Mesothelial cell of epicardium (in vitro differentiated cells): ENCODE measurements around the gene WNT3. TPM values are rescaled to one million over a fixed set of nuclear protein-coding genes. Genes with fewer than 3 reads are reported as not detected.

Experiments
- DNase-seq, 2 experiments: peaks; one replicate each; pipeline ENCODE4 v3.0.0; 2021; ENCODE audit warnings: low spot score in 2 of 2; ENCODE audit not compliant: unreplicated experiment in 2 of 2
- H3K27ac Mint-ChIP-seq: 2 replicates; pipeline ENCODE4 v1.8.0; 2021; ENCODE audit warnings: mixed read lengths
- H3K27me3 Mint-ChIP-seq: 2 replicates; pipeline ENCODE4 v1.8.0; 2021; ENCODE audit warnings: low read depth, mixed read lengths
- H3K36me3 Mint-ChIP-seq: 2 replicates; pipeline ENCODE4 v1.8.0; 2021; ENCODE audit warnings: mixed read lengths
- H3K4me1 Mint-ChIP-seq: 2 replicates; pipeline ENCODE4 v1.8.0; 2021; ENCODE audit warnings: mixed read lengths
- H3K4me3 Mint-ChIP-seq: 2 replicates; pipeline ENCODE4 v1.8.0; 2021; ENCODE audit warnings: mild to moderate bottlenecking, moderate library complexity, mixed read lengths
- H3K9me3 Mint-ChIP-seq: 2 replicates; pipeline ENCODE4 v1.8.0; 2021; ENCODE audit warnings: mixed read lengths
- CTCF ChIP-seq: fragments of 200-600 bp; sonication (generic); IDR thresholded peaks from one replicate; pipeline ENCODE4 v1.5.0; 2021; ENCODE audit warnings: antibody characterized with exemption; ENCODE audit not compliant: unreplicated experiment
- total RNA-seq: library from RNA; stranded (reverse); gene quantifications from 3 replicates; pipeline ENCODE4 v1.2.1, GENCODE V29; 2021

Gene WNT3
- total RNA-seq, 1 donor from 2014 or later: 65.7 TPM

GRCh38 chr17:46826116-46826515, 7.6 kb upstream of the WNT3 start:
- H3K27ac Mint-ChIP-seq: no peak overlapping the region
- H3K4me3 Mint-ChIP-seq: no peak overlapping the region
- peaks cover 8% of the 10 kb centered on the region for H3K4me1 Mint-ChIP-seq
- TF ChIP-seq CTCF: no peak
- DNase-seq: no peak
- no peaks in the 10 kb centered on the region for H3K9me3 Mint-ChIP-seq
- H3K36me3 Mint-ChIP-seq: no peaks in the 10 kb centered on the region
- H3K27me3 Mint-ChIP-seq: peaks cover 15% of the 10 kb centered on the region

GRCh38 chr17:46823657-46824056, 5.2 kb upstream of the WNT3 start:
- Mint-ChIP-seq H3K27ac (no peak overlapping the region), H3K9me3 (no peaks in the 10 kb centered on the region), H3K4me1 (peaks cover 24% of the 10 kb centered on the region), H3K36me3 (no peaks in the 10 kb centered on the region), H3K4me3 (no peak overlapping the region), H3K27me3 (peaks cover 34% of the 10 kb centered on the region)
- no peak for DNase-seq
- no peak for TF ChIP-seq CTCF

- Mint-ChIP-seq H3K9me3 (no peaks in the 10 kb centered on the region), H3K36me3 (no peaks in the 10 kb centered on the region), H3K4me1 (peaks cover 31% of the 10 kb centered on the region), H3K27ac (no peak overlapping the region), H3K4me3 (no peak overlapping the region), H3K27me3 (peaks cover 44% of the 10 kb centered on the region)
- TF ChIP-seq CTCF: peak; percentile 66
- no peak for DNase-seq
Measured at GRCh38 chr17:46822388-46822921, 4.0 kb upstream of the WNT3 start.

GRCh38 chr17:46821482-46822387, 3.2 kb upstream of the WNT3 start:
- peaks cover 38% of the 10 kb centered on the region for H3K4me1 Mint-ChIP-seq

More at GRCh38 chr17:46821482-46822387, 3.2 kb upstream of the WNT3 start:
- H3K36me3 Mint-ChIP-seq: no peaks in the 10 kb centered on the region
- peaks cover 51% of the 10 kb centered on the region for H3K27me3 Mint-ChIP-seq
- H3K4me3 Mint-ChIP-seq: no peak overlapping the region
- DNase-seq: no peak
- peak overlapping the region; percentile 60 for H3K27ac Mint-ChIP-seq
- no peak for TF ChIP-seq CTCF
- no peaks in the 10 kb centered on the region for H3K9me3 Mint-ChIP-seq
